Measurements from ENCODE around the gene ANKRD12. TPM values are rescaled to one million over a fixed set of nuclear protein-coding genes. Genes with fewer than 3 reads are reported as not detected.

Gene ANKRD12
- total RNA-seq, 1 experiment from 2014 or later, result 30.7 TPM

- no TSS peak for BruUV-seq (replicated peaks)
- no peaks in the 10 kb centered on the region for H3K9me3 ChIP-seq (ENCODE audit: control insufficient read depth, insufficient read depth, low read depth, low read length)
- no peaks in the 10 kb centered on the region; the same call in 1 of the 2 replicates for H3K36me3 ChIP-seq (ENCODE audit: control insufficient read depth, insufficient read depth, low read length)
- no peak overlapping the region for H3K4me3 ChIP-seq (ENCODE audit: low read depth in 2 of 2, low read length in 2 of 2)
- ChIA-PET POLR2A (interaction anchor here (0.5 kb wide), 1 partner anchor 10 kb away, joined by 4 read pairs; no protein-coding TSS in a partner anchor), CTCF (no interaction called here)
- in situ Hi-C loops (cut with HindIII; ENCODE audit: low pct_unique_long_range_greater_than_20kb, low sequenced_read_pairs) (no loop called here), intact Hi-C loops (cut with micrococcal nuclease; ENCODE audit: unreplicated experiment) (no loop called here)
- H3K27ac ChIP-seq (ENCODE audit: low read length), result no peak overlapping the region
- TF ChIP-seq REST (IDR thresholded peaks at IDR 0.05; ENCODE audit: insufficient read depth in 1 of 2, low read depth in 2 of 2, low read length in 1 of 2) (no peak), POLR2AphosphoS5 (IDR thresholded peaks at IDR 0.05; ENCODE audit: low read depth, low read length) (no peak), TCF7L2 (IDR thresholded peaks at IDR 0.05; ENCODE audit: low read depth, low read length) (no peak), SIN3A (IDR thresholded peaks at IDR 0.05; ENCODE audit: borderline replicate concordance, insufficient read depth, low read depth, low read length) (no peak), CTCF (IDR thresholded peaks at IDR 0.05) (no peak)
- DNase-seq (ENCODE audit: low read depth, low spot score) (no peak), ATAC-seq (no peak)
- H3K4me1 ChIP-seq (ENCODE audit: control insufficient read depth, insufficient read depth, low read length), result peaks cover 3% of the 10 kb centered on the region; the same call in 1 of the 2 replicates
- H3K27me3 ChIP-seq (ENCODE audit: control insufficient read depth, insufficient read depth, low read length), result no peaks in the 10 kb centered on the region
Observed at GRCh38 chr18:9182852-9183399, 46.3 kb downstream of the ANKRD12 start.

- no peak for ATAC-seq
- no peaks in the 10 kb centered on the region for H3K9me3 ChIP-seq (ENCODE audit: control insufficient read depth, insufficient read depth, low read depth, low read length)
- DNase-seq (ENCODE audit: low read depth, low spot score), result no peak
- in situ Hi-C loops (cut with HindIII; ENCODE audit: low pct_unique_long_range_greater_than_20kb, low sequenced_read_pairs), result no loop called here
- no peaks in the 10 kb centered on the region; the same call in 1 of the 2 replicates for H3K36me3 ChIP-seq (ENCODE audit: control insufficient read depth, insufficient read depth, low read length)
- ChIA-PET CTCF (no interaction called here), POLR2A (interaction anchor here (0.7 kb wide), 1 partner anchor 69 kb away, joined by 3 read pairs; no protein-coding TSS in a partner anchor)
- H3K4me3 ChIP-seq (ENCODE audit: low read depth in 2 of 2, low read length in 2 of 2), result no peak overlapping the region
- no peak overlapping the region for H3K27ac ChIP-seq (ENCODE audit: low read length)
- H3K27me3 ChIP-seq (ENCODE audit: control insufficient read depth, insufficient read depth, low read length), result no peaks in the 10 kb centered on the region
- TF ChIP-seq SIN3A (IDR thresholded peaks at IDR 0.05; ENCODE audit: borderline replicate concordance, insufficient read depth, low read depth, low read length) (no peak), REST (IDR thresholded peaks at IDR 0.05; ENCODE audit: insufficient read depth in 1 of 2, low read depth in 2 of 2, low read length in 1 of 2) (no peak), POLR2AphosphoS5 (IDR thresholded peaks at IDR 0.05; ENCODE audit: low read depth, low read length) (no peak), CTCF (IDR thresholded peaks at IDR 0.05) (no peak), TCF7L2 (IDR thresholded peaks at IDR 0.05; ENCODE audit: low read depth, low read length) (no peak)
- BruUV-seq (replicated peaks), result no TSS peak
- H3K4me1 ChIP-seq (ENCODE audit: control insufficient read depth, insufficient read depth, low read length), result peaks cover 3% of the 10 kb centered on the region; the same call in 1 of the 2 replicates
- intact Hi-C loops (cut with micrococcal nuclease; ENCODE audit: unreplicated experiment), result no loop called here
Observed at GRCh38 chr18:9184998-9185613, 48.5 kb downstream of the ANKRD12 start.
